SK-N-SH (cell line): ENCODE measurements around the gene ALPL. TPM values are rescaled to one million over a fixed set of nuclear protein-coding genes. Genes with fewer than 3 reads are reported as not detected.

Experiments
- CTCF ChIA-PET: fragments of 300-600, 350-600 bp; formaldehyde crosslinking; extraction: SDS; loops from one replicate; lab custom pipeline; 2021; lab: Yijun Ruan, JAX
- POLR2A ChIA-PET: fragments of 350-600 bp; sonication (Branson Sonifier 250); formaldehyde crosslinking; extraction: SDS; loops from one replicate; lab custom pipeline; 2020; ENCODE audit warnings: antibody characterized with exemption, inconsistent platforms; lab: Yijun Ruan, JAX
- DNase-seq: peaks from one replicate; pipeline ENCODE4 v3.0.0; 2012
- H2AFZ ChIP-seq: fragments of 200-600 bp; sonication (generic); 2 replicates; pipeline ENCODE4 v1.8.1; 2016; ENCODE audit warnings: antibody characterized with exemption, mild to moderate bottlenecking, low read depth
- H3F3A ChIP-seq: fragments of 200-600 bp; sonication (generic); replicated peaks from 2 replicates; pipeline ENCODE3; 2016; ENCODE audit warnings: antibody characterized with exemption, mild to moderate bottlenecking; ENCODE audit not compliant: insufficient read depth
- H3K27ac ChIP-seq, 2 experiments: fragments of 200-500 bp in 1 of 2; fragments of 200-600 bp in 1 of 2; sonication (Bioruptor generic) in 1 of 2; sonication (generic), shearing (Covaris generic) in 1 of 2; 2 replicates each; pipeline versions ENCODE4 v1.5.1 to v1.6.1; 2014 to 2016; ENCODE audit warnings: low read depth in 2 of 2, inconsistent platforms in 1 of 2, low read length in 1 of 2, mild to moderate bottlenecking in 1 of 2, mixed read lengths in 1 of 2
- H3K27me3 ChIP-seq: fragments of 200-600 bp; sonication (generic), shearing (Covaris generic); 2 replicates; pipeline ENCODE4 v1.6.1; 2016; ENCODE audit warnings: mixed run types; ENCODE audit not compliant: insufficient read depth
- H3K36me3 ChIP-seq, 2 experiments: fragments of 200-500 bp in 1 of 2; fragments of 200-600 bp in 1 of 2; sonication (Bioruptor generic) in 1 of 2; sonication (generic) in 1 of 2; replicated peaks in 1 of 2; 2 replicates each; pipeline versions ENCODE3 to v1.5.1; 2014 to 2016; ENCODE audit warnings: low read length in 1 of 2, mild to moderate bottlenecking in 1 of 2; ENCODE audit not compliant: insufficient read depth in 2 of 2, control insufficient read depth in 1 of 2
- H3K4me1 ChIP-seq, 2 experiments: fragments of 200-500 bp in 1 of 2; fragments of 200-600 bp in 1 of 2; sonication (Bioruptor generic) in 1 of 2; sonication (generic), shearing (Covaris generic) in 1 of 2; 2 replicates each; pipeline versions ENCODE4 v1.5.1 to v1.6.1; 2014 to 2016; ENCODE audit warnings: low read depth in 1 of 2, low read length in 1 of 2, mixed run types in 1 of 2; ENCODE audit not compliant: insufficient read depth in 2 of 2, control insufficient read depth in 1 of 2
- H3K4me2 ChIP-seq: fragments of 200-600 bp; sonication (generic), shearing (Covaris generic); 2 replicates; pipeline ENCODE4 v1.6.1; 2017; ENCODE audit warnings: mixed run types
- H3K4me3 ChIP-seq, 2 experiments: fragments of 200-500 bp in 1 of 2; fragments of 200-600 bp in 1 of 2; sonication (Bioruptor generic) in 1 of 2; sonication (generic), shearing (Covaris generic) in 1 of 2; 2 replicates each; pipeline versions ENCODE4 v1.5.1 to v1.8.1; 2014 to 2016; ENCODE audit warnings: low read depth in 2 of 2, inconsistent platforms in 1 of 2, low read length in 1 of 2, mild to moderate bottlenecking in 1 of 2, mixed read lengths in 1 of 2, moderate library complexity in 1 of 2
- H3K79me2 ChIP-seq: fragments of 200-600 bp; sonication (generic); 2 replicates; pipeline ENCODE4 v1.8.1; 2017; ENCODE audit warnings: mild to moderate bottlenecking; ENCODE audit not compliant: insufficient read depth
- H3K9ac ChIP-seq: fragments of 200-600 bp; sonication (generic); 2 replicates; pipeline ENCODE4 v1.6.1; 2017; ENCODE audit warnings: mixed run types
- H3K9me2 ChIP-seq: fragments of 200-600 bp; sonication (generic); 2 replicates; pipeline ENCODE4 v1.6.1; 2017; ENCODE audit warnings: mixed run types
- H3K9me3 ChIP-seq: fragments of 200-600 bp; sonication (generic); 2 replicates; pipeline ENCODE4 v1.6.1; 2017; ENCODE audit warnings: mixed run types, mild to moderate bottlenecking, moderate library complexity
- H4K20me1 ChIP-seq: fragments of 200-600 bp; sonication (generic); 2 replicates; pipeline ENCODE4 v1.6.1; 2017; ENCODE audit warnings: mild to moderate bottlenecking, mixed run types; ENCODE audit not compliant: insufficient read depth
- ELF1 ChIP-seq: IDR thresholded peaks from 2 replicates; pipeline ENCODE4 v1.4.0; 2012
- EZH2phosphoT487 ChIP-seq: fragments of 200-600 bp; sonication (generic); IDR thresholded peaks from 2 replicates; pipeline ENCODE4 v1.6.1; 2017; ENCODE audit warnings: low read depth, mixed run types, mild to moderate bottlenecking, antibody characterized with exemption, moderate library complexity, borderline replicate concordance
- FOSL2 ChIP-seq: IDR thresholded peaks from 2 replicates; pipeline ENCODE4 v1.4.0; 2012; ENCODE audit warnings: low read depth, mild to moderate bottlenecking, moderate library complexity, borderline replicate concordance
- FOXJ3 ChIP-seq: sonication (generic); formaldehyde crosslinking; IDR thresholded peaks from 2 replicates; pipeline ENCODE4 v1.5.1; 2020; ENCODE audit warnings: mild to moderate bottlenecking, missing genetic modification reagents
- GABPA ChIP-seq: IDR thresholded peaks from 2 replicates; pipeline ENCODE4 v1.4.0; 2012; ENCODE audit warnings: low read depth, mild to moderate bottlenecking
- MXI1 ChIP-seq: IDR thresholded peaks from 2 replicates; pipeline ENCODE4 v1.6.1; 2012; ENCODE audit warnings: mild to moderate bottlenecking, low read depth, low read length, improper control_type of control experiment
- NFIC ChIP-seq: IDR thresholded peaks from 2 replicates; pipeline ENCODE4 v1.4.0; 2012; ENCODE audit warnings: borderline replicate concordance
- NRF1 ChIP-seq: IDR thresholded peaks from 2 replicates; pipeline ENCODE4 v1.6.1; 2012; ENCODE audit warnings: low read depth, mild to moderate bottlenecking, low read length
- PBX3 ChIP-seq: IDR thresholded peaks from 2 replicates; pipeline ENCODE4; 2012
- POLR2AphosphoS5 ChIP-seq: IDR thresholded peaks from 2 replicates; pipeline ENCODE4 v1.6.1; 2012; ENCODE audit warnings: low read depth, low read length
- RAD21 ChIP-seq: IDR thresholded peaks from 2 replicates; pipeline ENCODE4 v1.6.1; 2012; ENCODE audit warnings: mild to moderate bottlenecking, low read length
- RCOR1 ChIP-seq: fragments of 150-350 bp; IDR thresholded peaks from 2 replicates; pipeline ENCODE4 v1.6.1; 2017; ENCODE audit warnings: antibody characterized with exemption, low read length
- RXRA ChIP-seq: IDR thresholded peaks from 2 replicates; pipeline ENCODE4 v1.4.0; 2012; ENCODE audit warnings: low read depth, mild to moderate bottlenecking, borderline replicate concordance
- SIN3A ChIP-seq: IDR thresholded peaks from 2 replicates; pipeline ENCODE4 v1.6.1; 2012; ENCODE audit warnings: low read depth, mild to moderate bottlenecking, low read length, moderate library complexity, borderline replicate concordance
- SMC3 ChIP-seq: IDR thresholded peaks from 2 replicates; pipeline ENCODE4 v1.6.1; 2012; ENCODE audit warnings: low read depth, low read length, improper control_type of control experiment
- TCF12 ChIP-seq: IDR thresholded peaks from 2 replicates; pipeline ENCODE4 v1.4.0; 2012
- TEAD4 ChIP-seq: IDR thresholded peaks from 2 replicates; pipeline ENCODE4 v1.4.0; 2012; ENCODE audit warnings: mild to moderate bottlenecking, borderline replicate concordance; ENCODE audit not compliant: insufficient read depth
- USF2 ChIP-seq: fragments of 150-350 bp; IDR thresholded peaks from 2 replicates; pipeline ENCODE4 v1.6.1; 2017; ENCODE audit warnings: antibody characterized with exemption, low read length, low read depth, borderline replicate concordance
- WGBS: methylation state at CpG from one replicate; pipeline ENCODE4 v1.1.6; 2017; ENCODE audit warnings: low lambda C conversion rate; 5-methylcytosine and 5-hydroxymethylcytosine counted together
- polyA plus RNA-seq, 3 experiments: library from polyadenylated mRNA; depleted of rRNA; stranded (reverse); fragments of >200 nt; gene quantifications; 2 replicates each; pipeline ENCODE4 v1.2.3, GENCODE V29; 2012
- TF ChIP-seq, protein P1 (sequence below): IDR thresholded peaks from 2 replicates; pipeline ENCODE4 v1.4.0; 2012; ENCODE audit warnings: low read depth
- TF ChIP-seq, protein P2 (sequence below): IDR thresholded peaks from 2 replicates; pipeline ENCODE4 v1.4.0; 2012; ENCODE audit warnings: low read depth, borderline replicate concordance

Gene ALPL
- polyA plus RNA-seq, 1 of the 3 experiments (the other 2 are of a cell fraction), result 0.69 TPM

DNA sequence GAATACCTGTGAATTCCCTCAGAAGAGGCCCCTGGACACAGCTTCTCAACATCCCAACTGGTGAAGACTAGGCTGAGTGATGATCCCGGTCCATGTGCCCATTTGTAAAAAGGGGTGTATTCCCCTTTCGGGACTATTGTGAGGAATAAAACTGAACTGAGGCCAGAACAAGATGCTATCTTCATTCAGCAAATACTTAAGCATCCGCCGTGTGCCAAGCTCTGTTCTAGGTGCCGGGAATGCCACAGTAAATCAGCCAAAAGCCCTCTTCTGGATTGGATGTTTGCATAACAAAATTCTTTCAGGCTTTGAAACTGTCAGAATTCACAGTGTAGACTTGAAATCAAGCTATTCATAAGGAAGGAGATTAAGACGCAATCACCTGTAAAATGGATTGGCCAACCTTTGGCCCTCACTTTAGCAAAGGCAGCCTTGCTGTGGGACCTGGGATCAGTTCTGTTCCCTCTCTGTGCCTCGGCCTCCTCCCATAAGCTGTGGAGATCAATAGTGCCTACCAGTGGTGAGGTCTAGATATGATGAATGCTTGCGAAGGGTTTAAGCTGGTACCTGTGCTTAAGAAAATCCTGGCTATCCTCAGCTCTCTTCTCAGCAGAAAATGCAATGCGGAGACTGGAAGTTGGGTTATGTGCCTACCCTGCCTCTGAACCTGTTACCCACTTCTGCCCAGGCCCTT, 1.8 kb downstream of the ALPL start:
- H3K4me3 ChIP-seq, result no peak overlapping the region
- no peaks in the 10 kb centered on the region for H3K79me2 ChIP-seq
- TF ChIP-seq SMC3 (peak; percentile 3; the same call in 1 of the 2 replicates), FOSL2 (no peak)
- H3K9ac ChIP-seq, result no peak overlapping the region
- no peaks in the 10 kb centered on the region for H4K20me1 ChIP-seq
- H3K36me3 ChIP-seq, result no peaks in the 10 kb centered on the region
- H3K4me2 ChIP-seq, result peak overlapping the region; percentile 49; the same call in 1 of the 2 replicates
- H3K9me2 ChIP-seq, result no peaks in the 10 kb centered on the region
- DNase-seq, result no peak
- H3F3A ChIP-seq, result peaks cover 10% of the 10 kb centered on the region
- H3K9me3 ChIP-seq, result no peaks in the 10 kb centered on the region
- WGBS, result 86% methylated on average over 6 of the region's 9 CpGs
- H3K27ac ChIP-seq, result peak overlapping the region in 1 of 2 experiments; percentile 78; a peak in 1 of 4 replicates
- no peaks in the 10 kb centered on the region; the same call in 1 of the 2 replicates for H3K27me3 ChIP-seq
- H3K4me1 ChIP-seq, result peaks cover 7 to 9% of the 10 kb centered on the region in 2 experiments; a peak in 2 of 4 replicates
- POLR2A ChIA-PET, result no interaction called here
- CTCF ChIA-PET, result interaction anchor here (0.7 to 3.9 kb wide), 17 partner anchors 11 to 256 kb away, joined by 3 to 27 read pairs (median 4); no protein-coding TSS in a partner anchor
- no peak overlapping the region for H2AFZ ChIP-seq

DNA sequence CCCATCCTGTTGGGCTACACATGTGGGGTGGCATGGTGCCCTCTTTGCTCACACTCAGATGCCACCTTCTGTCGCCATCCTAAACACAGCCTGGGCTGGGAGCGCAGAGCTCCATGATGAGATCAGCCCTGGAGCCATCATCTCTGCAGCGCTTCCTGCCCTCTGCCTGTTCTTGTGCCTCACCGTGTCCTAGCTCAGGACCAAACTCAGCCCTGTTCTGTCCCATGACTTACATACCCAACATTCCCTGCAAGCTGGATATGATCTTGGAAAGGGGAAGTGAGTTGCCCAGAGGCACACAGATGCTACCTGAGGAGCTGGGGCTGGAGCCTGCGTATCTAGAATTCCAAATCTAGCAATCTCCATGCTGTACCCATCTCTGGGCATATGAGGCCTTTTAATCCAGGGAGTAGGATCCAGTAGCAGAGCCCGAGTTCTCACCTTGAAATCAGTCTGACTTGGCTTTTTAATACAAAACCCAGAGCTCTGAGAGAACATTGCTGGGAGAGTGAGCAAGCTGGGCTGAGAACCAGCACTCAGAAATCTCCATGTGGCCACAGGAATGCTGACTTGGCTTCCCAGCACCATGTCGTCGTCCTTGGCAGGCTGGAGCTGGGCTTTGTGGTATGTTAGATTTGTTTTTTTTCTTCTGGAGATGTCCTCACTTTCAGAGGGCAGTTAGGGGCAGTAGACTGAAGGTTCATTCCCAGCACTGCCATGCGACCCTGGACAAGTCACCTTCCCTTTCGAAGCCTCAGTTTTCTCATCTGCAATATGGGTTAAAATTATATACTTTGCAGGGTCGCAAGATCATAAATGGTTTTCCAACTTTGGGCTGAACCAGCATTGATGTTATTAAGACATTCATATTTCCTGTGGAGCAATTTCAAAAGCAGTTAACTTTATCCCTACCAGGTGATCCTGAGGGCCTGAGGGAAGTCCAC, 2.6 kb downstream of the ALPL start:
- Histone ChIP-seq H3K36me3 (no peaks in the 10 kb centered on the region), H3K4me1 (peaks cover 7 to 9% of the 10 kb centered on the region in 2 experiments; a peak in 2 of 4 replicates), H3F3A (peaks cover 10% of the 10 kb centered on the region), H4K20me1 (no peaks in the 10 kb centered on the region), H3K4me3 (no peak overlapping the region), H2AFZ (no peak overlapping the region), H3K4me2 (peak overlapping the region; percentile 49; the same call in 1 of the 2 replicates), H3K27me3 (no peaks in the 10 kb centered on the region; the same call in 1 of the 2 replicates), H3K9me2 (no peaks in the 10 kb centered on the region), H3K79me2 (no peaks in the 10 kb centered on the region), H3K27ac (peak overlapping the region in 1 of 2 experiments; percentile 78; a peak in 2 of 4 replicates), H3K9ac (no peak overlapping the region), H3K9me3 (no peaks in the 10 kb centered on the region)
- WGBS, result 73% methylated on average over 11 of the region's 11 CpGs
- ChIA-PET POLR2A (no interaction called here), CTCF (interaction anchor here (1.1 to 3.9 kb wide), 15 partner anchors 12 to 257 kb away, joined by 3 to 27 read pairs (median 4); no protein-coding TSS in a partner anchor)
- no peak for DNase-seq
- TF ChIP-seq USF2, result no peak
- TF ChIP-seq NRF1, result no peak
- TF ChIP-seq RCOR1, result no peak
- TF ChIP-seq TCF12, result peak; percentile 74
- TF ChIP-seq, protein P1, sequence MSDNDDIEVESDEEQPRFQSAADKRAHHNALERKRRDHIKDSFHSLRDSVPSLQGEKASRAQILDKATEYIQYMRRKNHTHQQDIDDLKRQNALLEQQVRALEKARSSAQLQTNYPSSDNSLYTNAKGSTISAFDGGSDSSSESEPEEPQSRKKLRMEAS, result peak; percentile 46
- TF ChIP-seq TEAD4, result peak; percentile 63; the same call in 1 of the 2 replicates
- TF ChIP-seq FOSL2, result no peak
- TF ChIP-seq SMC3, result no peak
- TF ChIP-seq RXRA, result no peak; the same call in 1 of the 2 replicates
- TF ChIP-seq POLR2AphosphoS5, result no peak
- peak; percentile 73; the same call in 1 of the 2 replicates for TF ChIP-seq NFIC
- peak; percentile 14; the same call in 1 of the 2 replicates for TF ChIP-seq PBX3
- no peak for TF ChIP-seq ELF1
- no peak for TF ChIP-seq EZH2phosphoT487
- TF ChIP-seq SIN3A, result no peak
- no peak for TF ChIP-seq GABPA
- TF ChIP-seq FOXJ3 (CRISPR knock-in tag), result no peak
- TF ChIP-seq, protein P2, sequence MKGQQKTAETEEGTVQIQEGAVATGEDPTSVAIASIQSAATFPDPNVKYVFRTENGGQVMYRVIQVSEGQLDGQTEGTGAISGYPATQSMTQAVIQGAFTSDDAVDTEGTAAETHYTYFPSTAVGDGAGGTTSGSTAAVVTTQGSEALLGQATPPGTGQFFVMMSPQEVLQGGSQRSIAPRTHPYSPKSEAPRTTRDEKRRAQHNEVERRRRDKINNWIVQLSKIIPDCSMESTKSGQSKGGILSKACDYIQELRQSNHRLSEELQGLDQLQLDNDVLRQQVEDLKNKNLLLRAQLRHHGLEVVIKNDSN, result no peak
- TF ChIP-seq MXI1, result no peak
- TF ChIP-seq RAD21, result no peak
